Panc1 (cell line): Measurements from ENCODE around the gene ZC3H14. TPM values are rescaled to one million over a fixed set of nuclear protein-coding genes. Genes with fewer than 3 reads are reported as not detected.

Experiments used
- ATAC-seq: fragments of 200-7000 bp; cut with Tn5 transposase; 2 replicates; pipeline ENCODE4 v1.9.1; 2020; ENCODE audit warnings: mild to moderate bottlenecking, moderate library complexity
- BruUV-seq: library from RNA; stranded (reverse); fragments of 400-500 nt; replicated peaks from 2 replicates; lab custom pipeline; 2021; lab: Mats Ljungman, UMichigan
- CTCF ChIA-PET: fragments of 300-600 bp; sonication (Branson Sonifier 250); formaldehyde crosslinking; loops from one replicate; lab custom pipeline; 2022; ENCODE audit warnings: antibody characterized with exemption; lab: Charles Lee
- POLR2A ChIA-PET: fragments of 300-600 bp; sonication (Branson Sonifier 250); formaldehyde crosslinking; loops from one replicate; lab custom pipeline; 2022; ENCODE audit warnings: antibody characterized with exemption; lab: Charles Lee
- DNase-seq: peaks from one replicate; pipeline ENCODE4 v3.0.0-alpha.2; 2010; ENCODE audit warnings: low read depth, low spot score
- H3K27ac ChIP-seq: 2 replicates; pipeline ENCODE4 v1.5.1; 2011; ENCODE audit warnings: mild to moderate bottlenecking, low read length, inconsistent platforms
- H3K27me3 ChIP-seq: fragments of 200-500 bp; sonication (Bioruptor generic); 2 replicates; pipeline ENCODE4 v1.6.0; 2014; ENCODE audit warnings: low read length, inconsistent platforms; ENCODE audit not compliant: control insufficient read depth, insufficient read depth
- H3K36me3 ChIP-seq: fragments of 200-500 bp; sonication (Bioruptor generic); 2 replicates; pipeline ENCODE4 v1.5.1; 2014; ENCODE audit warnings: inconsistent platforms, mild to moderate bottlenecking, low read length, moderate library complexity; ENCODE audit not compliant: control insufficient read depth, insufficient read depth
- H3K4me1 ChIP-seq: 2 replicates; pipeline ENCODE4 v1.5.1; 2011; ENCODE audit warnings: inconsistent platforms, mild to moderate bottlenecking, low read length, moderate library complexity; ENCODE audit not compliant: control insufficient read depth, insufficient read depth
- H3K4me3 ChIP-seq, 2 experiments: 2 replicates each; pipeline ENCODE4 v1.5.1; 2011 to 2012; ENCODE audit warnings: low read depth in 2 of 2, low read length in 2 of 2, mild to moderate bottlenecking in 2 of 2, inconsistent platforms in 1 of 2, moderate library complexity in 1 of 2
- H3K9me3 ChIP-seq: fragments of 200-500 bp; sonication (Bioruptor generic); 2 replicates; pipeline ENCODE4 v1.5.1; 2014; ENCODE audit warnings: low read depth, mild to moderate bottlenecking, inconsistent platforms, low read length, moderate library complexity; ENCODE audit not compliant: control insufficient read depth, insufficient read depth
- POLR2AphosphoS5 ChIP-seq: IDR thresholded peaks from 2 replicates; pipeline ENCODE4 v1.6.1; 2012; ENCODE audit warnings: mild to moderate bottlenecking, low read depth, low read length, moderate library complexity
- SIN3A ChIP-seq: IDR thresholded peaks from 2 replicates; pipeline ENCODE4 v1.6.1; 2012; ENCODE audit warnings: low read depth, mild to moderate bottlenecking, low read length, moderate library complexity, borderline replicate concordance; ENCODE audit not compliant: insufficient read depth
- TCF7L2 ChIP-seq: IDR thresholded peaks from 2 replicates; pipeline ENCODE4 v1.6.1; 2011; ENCODE audit warnings: mild to moderate bottlenecking, low read depth, low read length, inconsistent platforms
- in situ Hi-C: cut with HindIII; loops from 2 replicates; pipeline ENCODE4 v1.10.0; 2016; ENCODE audit warnings: low sequenced_read_pairs, low pct_unique_long_range_greater_than_20kb
- intact Hi-C: fragments of 100-400 bp; cut with micrococcal nuclease; formaldehyde crosslinking; loops from one replicate; pipeline ENCODE4 v1.10.0; 2022; ENCODE audit not compliant: unreplicated experiment
- total RNA-seq: library from RNA; stranded (reverse); gene quantifications from one replicate; pipeline ENCODE4 v1.2.1, GENCODE V29; 2021; ENCODE audit not compliant: unreplicated experiment
- TF ChIP-seq, protein P1 (sequence below): fragments of 450-650 bp; IDR thresholded peaks from 2 replicates; pipeline ENCODE4 v1.5.1; 2017; ENCODE audit warnings: mild to moderate bottlenecking
- TF ChIP-seq, protein P2 (sequence below), 2 experiments: IDR thresholded peaks; 2 replicates each; pipeline ENCODE4 v1.6.1; 2011 to 2012; ENCODE audit warnings: low read depth in 2 of 2, control low read depth in 1 of 2, low read length in 1 of 2, mild to moderate bottlenecking in 1 of 2, moderate library complexity in 1 of 2; ENCODE audit not compliant: insufficient read depth in 1 of 2

ZC3H14 gene
- total RNA-seq, 1 experiment from 2014 or later: 57.1 TPM

DNA sequence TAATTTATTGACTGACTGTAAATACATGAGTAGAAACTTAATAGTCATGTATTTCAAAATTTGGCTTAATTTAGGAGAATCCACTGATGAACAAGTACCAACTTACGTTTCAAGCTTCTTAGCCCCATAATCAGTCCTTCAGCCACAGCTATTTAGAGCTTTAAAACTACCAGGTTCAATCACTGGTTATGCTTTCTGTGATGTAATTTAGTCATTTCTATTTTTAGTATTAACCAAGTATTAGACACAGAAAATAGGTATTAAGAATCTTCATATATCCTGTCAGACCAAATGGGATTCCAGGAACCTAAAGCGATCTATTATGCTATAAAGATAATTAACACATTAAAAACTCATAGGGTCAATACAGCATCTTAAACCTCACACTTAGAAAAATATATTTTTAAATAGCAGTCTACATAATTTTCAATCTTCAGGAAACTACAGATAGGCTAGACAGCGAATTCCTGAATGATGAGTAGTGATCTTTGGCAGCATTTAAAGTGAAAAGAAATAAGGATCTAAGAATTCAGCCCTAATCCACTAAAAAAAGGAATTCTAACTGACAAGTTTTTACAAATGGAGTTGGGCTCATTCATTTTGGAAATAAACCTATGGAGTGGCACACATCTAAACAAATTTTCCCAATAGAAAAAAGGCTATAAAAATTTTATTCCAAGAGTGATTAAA lies 51.5 kb downstream of the ZC3H14 start:
- Histone ChIP-seq H3K27me3 (no peaks in the 10 kb centered on the region), H3K9me3 (no peaks in the 10 kb centered on the region), H3K27ac (no peak overlapping the region), H3K36me3 (peaks cover 24% of the 10 kb centered on the region), H3K4me1 (no peaks in the 10 kb centered on the region), H3K4me3 (no peak overlapping the region)
- no peak for TF ChIP-seq TCF7L2
- TF ChIP-seq POLR2AphosphoS5: no peak
- TF ChIP-seq, protein P1, sequence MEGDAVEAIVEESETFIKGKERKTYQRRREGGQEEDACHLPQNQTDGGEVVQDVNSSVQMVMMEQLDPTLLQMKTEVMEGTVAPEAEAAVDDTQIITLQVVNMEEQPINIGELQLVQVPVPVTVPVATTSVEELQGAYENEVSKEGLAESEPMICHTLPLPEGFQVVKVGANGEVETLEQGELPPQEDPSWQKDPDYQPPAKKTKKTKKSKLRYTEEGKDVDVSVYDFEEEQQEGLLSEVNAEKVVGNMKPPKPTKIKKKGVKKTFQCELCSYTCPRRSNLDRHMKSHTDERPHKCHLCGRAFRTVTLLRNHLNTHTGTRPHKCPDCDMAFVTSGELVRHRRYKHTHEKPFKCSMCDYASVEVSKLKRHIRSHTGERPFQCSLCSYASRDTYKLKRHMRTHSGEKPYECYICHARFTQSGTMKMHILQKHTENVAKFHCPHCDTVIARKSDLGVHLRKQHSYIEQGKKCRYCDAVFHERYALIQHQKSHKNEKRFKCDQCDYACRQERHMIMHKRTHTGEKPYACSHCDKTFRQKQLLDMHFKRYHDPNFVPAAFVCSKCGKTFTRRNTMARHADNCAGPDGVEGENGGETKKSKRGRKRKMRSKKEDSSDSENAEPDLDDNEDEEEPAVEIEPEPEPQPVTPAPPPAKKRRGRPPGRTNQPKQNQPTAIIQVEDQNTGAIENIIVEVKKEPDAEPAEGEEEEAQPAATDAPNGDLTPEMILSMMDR: no peak
- TF ChIP-seq SIN3A: no peak
- TF ChIP-seq, protein P2, sequence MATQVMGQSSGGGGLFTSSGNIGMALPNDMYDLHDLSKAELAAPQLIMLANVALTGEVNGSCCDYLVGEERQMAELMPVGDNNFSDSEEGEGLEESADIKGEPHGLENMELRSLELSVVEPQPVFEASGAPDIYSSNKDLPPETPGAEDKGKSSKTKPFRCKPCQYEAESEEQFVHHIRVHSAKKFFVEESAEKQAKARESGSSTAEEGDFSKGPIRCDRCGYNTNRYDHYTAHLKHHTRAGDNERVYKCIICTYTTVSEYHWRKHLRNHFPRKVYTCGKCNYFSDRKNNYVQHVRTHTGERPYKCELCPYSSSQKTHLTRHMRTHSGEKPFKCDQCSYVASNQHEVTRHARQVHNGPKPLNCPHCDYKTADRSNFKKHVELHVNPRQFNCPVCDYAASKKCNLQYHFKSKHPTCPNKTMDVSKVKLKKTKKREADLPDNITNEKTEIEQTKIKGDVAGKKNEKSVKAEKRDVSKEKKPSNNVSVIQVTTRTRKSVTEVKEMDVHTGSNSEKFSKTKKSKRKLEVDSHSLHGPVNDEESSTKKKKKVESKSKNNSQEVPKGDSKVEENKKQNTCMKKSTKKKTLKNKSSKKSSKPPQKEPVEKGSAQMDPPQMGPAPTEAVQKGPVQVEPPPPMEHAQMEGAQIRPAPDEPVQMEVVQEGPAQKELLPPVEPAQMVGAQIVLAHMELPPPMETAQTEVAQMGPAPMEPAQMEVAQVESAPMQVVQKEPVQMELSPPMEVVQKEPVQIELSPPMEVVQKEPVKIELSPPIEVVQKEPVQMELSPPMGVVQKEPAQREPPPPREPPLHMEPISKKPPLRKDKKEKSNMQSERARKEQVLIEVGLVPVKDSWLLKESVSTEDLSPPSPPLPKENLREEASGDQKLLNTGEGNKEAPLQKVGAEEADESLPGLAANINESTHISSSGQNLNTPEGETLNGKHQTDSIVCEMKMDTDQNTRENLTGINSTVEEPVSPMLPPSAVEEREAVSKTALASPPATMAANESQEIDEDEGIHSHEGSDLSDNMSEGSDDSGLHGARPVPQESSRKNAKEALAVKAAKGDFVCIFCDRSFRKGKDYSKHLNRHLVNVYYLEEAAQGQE (IDR thresholded peaks at IDR 0.05; ENCODE audit: insufficient read depth in 1 of 2, low read depth in 2 of 2, low read length in 1 of 2): no peak
- ATAC-seq (no peak), DNase-seq (no peak)
- POLR2A ChIA-PET: no interaction called here
- intact Hi-C loops (no loop called here), in situ Hi-C loops (no loop called here)
- no TSS peak for BruUV-seq
- CTCF ChIA-PET: no interaction called here

DNA sequence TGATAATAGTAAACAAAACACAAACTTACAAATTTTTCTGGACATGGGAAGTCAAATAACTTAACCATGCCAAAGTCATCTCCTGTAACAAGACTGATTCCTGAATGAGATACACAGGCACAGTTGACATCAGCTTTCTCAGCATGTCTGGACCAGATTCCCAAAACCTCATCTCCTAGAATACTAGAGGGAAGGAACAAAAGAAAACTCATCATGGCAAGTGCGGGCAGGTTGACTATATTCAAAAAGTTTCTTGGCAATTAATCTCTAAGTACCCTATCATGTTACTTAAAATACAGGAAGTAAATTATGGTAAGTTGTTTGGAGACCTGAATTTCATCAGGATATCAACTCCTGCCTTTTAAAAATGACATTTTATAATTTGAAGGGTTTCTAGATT lies 53.9 kb downstream of the ZC3H14 start:
- DNase-seq (no peak), ATAC-seq (no peak)
- H3K27ac ChIP-seq: no peak overlapping the region
- intact Hi-C loops (no loop called here), in situ Hi-C loops (no loop called here)
- no peaks in the 10 kb centered on the region for H3K27me3 ChIP-seq
- ChIA-PET POLR2A (no interaction called here), CTCF (no interaction called here)
- no TSS peak for BruUV-seq
- H3K9me3 ChIP-seq: no peaks in the 10 kb centered on the region
- TF ChIP-seq, protein P2 (IDR thresholded peaks at IDR 0.05; ENCODE audit: insufficient read depth in 1 of 2, low read depth in 2 of 2, low read length in 1 of 2): no peak
- TF ChIP-seq TCF7L2 (no peak), SIN3A (no peak), POLR2AphosphoS5 (no peak)
- TF ChIP-seq, protein P1: no peak
- H3K4me3 ChIP-seq: no peak overlapping the region
- H3K4me1 ChIP-seq: no peaks in the 10 kb centered on the region
- H3K36me3 ChIP-seq: peaks cover 17% of the 10 kb centered on the region
